Loucy (cell line): ENCODE measurements around the gene ZNF750.

ENCODE experiments used
- CTCF ChIP-seq: fragments of 200-600 bp; sonication (generic); conservative IDR thresholded peaks from 2 replicates; pipeline ENCODE4 v1.5.1; 2014; ENCODE audit warnings: mild to moderate bottlenecking, antibody characterized with exemption, low read length
- EZH2phosphoT487 ChIP-seq: fragments of 200-600 bp; IDR thresholded peaks from 2 replicates; pipeline ENCODE4 v1.6.1; 2018; ENCODE audit warnings: antibody characterized with exemption, mild to moderate bottlenecking, moderate library complexity, borderline replicate concordance

GRCh38 chr17:82884341-82884969 lies 44.6 kb upstream of the ZNF750 start:
- TF ChIP-seq EZH2phosphoT487 = no peak
- no peak for TF ChIP-seq CTCF
